OCI-LY3 (cell line): ENCODE measurements around the gene NXPE1.

ENCODE experiments used
- H2AFZ ChIP-seq: fragments of 200-600, 300-600 bp; shearing (Covaris generic); 2 replicates; pipeline ENCODE4 v1.6.0; 2014; ENCODE audit warnings: antibody characterized with exemption, low read depth, low read length
- H3K27ac ChIP-seq: fragments of 200-600, 300-600 bp; sonication (generic); 2 replicates; pipeline ENCODE4 v1.5.1; 2014; ENCODE audit warnings: mild to moderate bottlenecking, low read length, moderate library complexity, mixed read lengths
- H3K27me3 ChIP-seq: fragments of 200-600, 300-600 bp; sonication (generic); 2 replicates; pipeline ENCODE4 v1.6.1; 2014; ENCODE audit warnings: low read depth, low read length, mixed read lengths
- H3K36me3 ChIP-seq: fragments of 200-600, 300-600 bp; sonication (generic); replicated peaks from 2 replicates; pipeline ENCODE3; 2014; ENCODE audit warnings: low read depth, low read length, mixed read lengths
- H3K4me1 ChIP-seq: fragments of 300-600, 200-600 bp; sonication (generic); 2 replicates; pipeline ENCODE4 v1.6.1; 2014; ENCODE audit warnings: low read length, mixed read lengths
- H3K4me2 ChIP-seq: fragments of 200-600, 300-600 bp; sonication (generic); 2 replicates; pipeline ENCODE4 v1.6.1; 2014; ENCODE audit warnings: low read length, mixed read lengths
- H3K4me3 ChIP-seq: fragments of 300-600, 200-600 bp; sonication (generic); 2 replicates; pipeline ENCODE4 v1.5.1; 2014; ENCODE audit warnings: antibody characterized with exemption, mild to moderate bottlenecking, low read length, moderate library complexity
- H3K79me2 ChIP-seq: fragments of 300-600, 200-600 bp; shearing (Covaris generic); 2 replicates; pipeline ENCODE4 v1.6.1; 2014; ENCODE audit warnings: mild to moderate bottlenecking, low read length, mixed read lengths
- H3K9ac ChIP-seq: fragments of 300-600, 200-600 bp; shearing (Covaris generic); 2 replicates; pipeline ENCODE4 v1.6.0; 2014; ENCODE audit warnings: mild to moderate bottlenecking, low read length, moderate library complexity
- H3K9me3 ChIP-seq: fragments of 200-600, 300-600 bp; shearing (Covaris generic); 2 replicates; pipeline ENCODE4 v1.6.1; 2014; ENCODE audit warnings: low read length, mixed read lengths; ENCODE audit not compliant: insufficient read depth
- H4K20me1 ChIP-seq: fragments of 200-600, 300-600 bp; sonication (generic); 2 replicates; pipeline ENCODE4 v1.6.1; 2016; ENCODE audit warnings: low read length, mixed read lengths; ENCODE audit not compliant: insufficient read depth
- EZH2phosphoT487 ChIP-seq: fragments of 200-600 bp; shearing (Covaris generic); IDR thresholded peaks from 2 replicates; pipeline ENCODE4 v1.6.1; 2018; ENCODE audit warnings: antibody characterized with exemption, mixed run types, low read depth
- TF ChIP-seq, protein P1 (sequence below): fragments of 200-600, 300-600 bp; sonication (generic); IDR thresholded peaks from 2 replicates; pipeline ENCODE4 v1.5.1; 2014; ENCODE audit warnings: antibody characterized with exemption, low read length, low read depth

NXPE1 gene

DNA sequence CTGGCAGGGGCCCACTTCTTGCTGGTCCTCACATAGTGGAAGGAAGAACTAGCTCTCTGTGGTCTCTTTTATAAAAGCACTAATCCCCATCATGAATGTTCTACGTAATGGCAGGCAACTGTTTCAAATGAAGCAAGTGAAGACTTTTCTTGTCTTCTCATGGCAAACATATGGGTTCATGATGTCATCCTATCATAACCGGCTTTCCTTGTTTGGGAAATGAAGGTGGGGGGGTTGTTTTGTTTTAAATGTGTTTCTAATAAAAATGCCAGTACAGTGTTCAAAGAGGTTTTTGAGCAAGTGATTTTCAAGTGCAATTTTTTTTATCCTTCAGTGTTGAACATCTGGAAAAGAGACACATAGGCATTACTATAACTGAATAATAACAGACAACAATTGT lies 87.0 kb downstream of the NXPE1 start:
- Histone ChIP-seq H3K27me3 (no peaks in the 10 kb centered on the region), H3K4me1 (no peaks in the 10 kb centered on the region), H3K4me3 (no peak overlapping the region), H2AFZ (no peak overlapping the region), H3K9me3 (no peaks in the 10 kb centered on the region), H3K9ac (no peak overlapping the region), H3K27ac (no peak overlapping the region), H4K20me1 (no peaks in the 10 kb centered on the region), H3K4me2 (no peak overlapping the region), H3K36me3 (no peaks in the 10 kb centered on the region), H3K79me2 (no peaks in the 10 kb centered on the region)
- TF ChIP-seq, protein P1, sequence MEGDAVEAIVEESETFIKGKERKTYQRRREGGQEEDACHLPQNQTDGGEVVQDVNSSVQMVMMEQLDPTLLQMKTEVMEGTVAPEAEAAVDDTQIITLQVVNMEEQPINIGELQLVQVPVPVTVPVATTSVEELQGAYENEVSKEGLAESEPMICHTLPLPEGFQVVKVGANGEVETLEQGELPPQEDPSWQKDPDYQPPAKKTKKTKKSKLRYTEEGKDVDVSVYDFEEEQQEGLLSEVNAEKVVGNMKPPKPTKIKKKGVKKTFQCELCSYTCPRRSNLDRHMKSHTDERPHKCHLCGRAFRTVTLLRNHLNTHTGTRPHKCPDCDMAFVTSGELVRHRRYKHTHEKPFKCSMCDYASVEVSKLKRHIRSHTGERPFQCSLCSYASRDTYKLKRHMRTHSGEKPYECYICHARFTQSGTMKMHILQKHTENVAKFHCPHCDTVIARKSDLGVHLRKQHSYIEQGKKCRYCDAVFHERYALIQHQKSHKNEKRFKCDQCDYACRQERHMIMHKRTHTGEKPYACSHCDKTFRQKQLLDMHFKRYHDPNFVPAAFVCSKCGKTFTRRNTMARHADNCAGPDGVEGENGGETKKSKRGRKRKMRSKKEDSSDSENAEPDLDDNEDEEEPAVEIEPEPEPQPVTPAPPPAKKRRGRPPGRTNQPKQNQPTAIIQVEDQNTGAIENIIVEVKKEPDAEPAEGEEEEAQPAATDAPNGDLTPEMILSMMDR, result no peak
- TF ChIP-seq EZH2phosphoT487, result no peak
